Loucy (cell line): Measurements from ENCODE around the gene NOS1.

Experiments
- H2AFZ ChIP-seq: fragments of 200-600 bp; sonication (generic); 2 replicates; pipeline ENCODE4 v1.6.0; 2016; ENCODE audit warnings: antibody characterized with exemption, mild to moderate bottlenecking, low read length, moderate library complexity
- H3F3A ChIP-seq: fragments of 200-600 bp; 2 replicates; pipeline ENCODE4 v1.6.0; 2016; ENCODE audit warnings: antibody characterized with exemption, low read depth, mild to moderate bottlenecking
- H3K27me3 ChIP-seq: fragments of 200-600 bp; sonication (generic); 2 replicates; pipeline ENCODE4 v1.6.1; 2014; ENCODE audit warnings: low read length, mild to moderate bottlenecking; ENCODE audit not compliant: insufficient read depth, poor library complexity, severe bottlenecking
- H3K36me3 ChIP-seq: fragments of 200-600 bp; sonication (generic); 2 replicates; pipeline ENCODE4 v1.6.1; 2016; ENCODE audit warnings: low read length; ENCODE audit not compliant: insufficient read depth
- H3K4me1 ChIP-seq: fragments of 200-600 bp; sonication (generic); 2 replicates; pipeline ENCODE4 v1.5.1; 2014; ENCODE audit warnings: low read length, mild to moderate bottlenecking; ENCODE audit not compliant: insufficient read depth, poor library complexity, severe bottlenecking
- H3K4me2 ChIP-seq: fragments of 200-600 bp; sonication (generic); 2 replicates; pipeline ENCODE4 v1.6.0; 2014; ENCODE audit warnings: antibody characterized with exemption, low read length, low read depth, mild to moderate bottlenecking; ENCODE audit not compliant: poor library complexity, severe bottlenecking
- H3K4me3 ChIP-seq: fragments of 200-600 bp; sonication (generic); 2 replicates; pipeline ENCODE4 v1.5.1; 2014; ENCODE audit warnings: low read length, mild to moderate bottlenecking, mixed read lengths; ENCODE audit not compliant: poor library complexity, severe bottlenecking
- H3K79me2 ChIP-seq: fragments of 200-600 bp; sonication (generic); 2 replicates; pipeline ENCODE4 v1.6.1; 2014; ENCODE audit warnings: low read length; ENCODE audit not compliant: insufficient read depth
- H3K9ac ChIP-seq: fragments of 200-600 bp; sonication (generic); 2 replicates; pipeline ENCODE4 v1.6.0; 2014; ENCODE audit warnings: mild to moderate bottlenecking, low read depth, low read length, moderate library complexity; ENCODE audit not compliant: poor library complexity, severe bottlenecking
- H3K9me2 ChIP-seq: fragments of 200-600 bp; sonication (generic); replicated peaks from 2 replicates; pipeline ENCODE4 v1.6.1; 2016; ENCODE audit warnings: low read depth, low read length, mixed read lengths
- H3K9me3 ChIP-seq: fragments of 200-600 bp; sonication (generic); 2 replicates; pipeline ENCODE4 v1.6.1; 2014; ENCODE audit warnings: mild to moderate bottlenecking, antibody characterized with exemption, low read length, low read depth; ENCODE audit not compliant: insufficient read depth
- H4K20me1 ChIP-seq: fragments of 200-600 bp; sonication (generic); 2 replicates; pipeline ENCODE4 v1.6.0; 2014; ENCODE audit warnings: antibody characterized with exemption, low read length, mild to moderate bottlenecking; ENCODE audit not compliant: insufficient read depth, poor library complexity, severe bottlenecking
- EZH2phosphoT487 ChIP-seq: fragments of 200-600 bp; IDR thresholded peaks from 2 replicates; pipeline ENCODE4 v1.6.1; 2018; ENCODE audit warnings: antibody characterized with exemption, mild to moderate bottlenecking, moderate library complexity, borderline replicate concordance
- TF ChIP-seq, protein P1 (sequence below): fragments of 200-600 bp; sonication (generic); conservative IDR thresholded peaks from 2 replicates; pipeline ENCODE4 v1.5.1; 2014; ENCODE audit warnings: mild to moderate bottlenecking, antibody characterized with exemption, low read length

Gene NOS1

GRCh38 chr12:117178745-117179144, 182.7 kb downstream of the NOS1 start:
- H3K9me3 ChIP-seq = 0 out of 2 replicates have a peak, but pooled peaks cover 5% of the 10 kb centered on the region
- H3F3A ChIP-seq = no peaks in the 10 kb centered on the region
- no peak overlapping the region for H3K9ac ChIP-seq
- no peaks in the 10 kb centered on the region for H4K20me1 ChIP-seq
- H3K4me3 ChIP-seq = no peak overlapping the region
- TF ChIP-seq, protein P1, sequence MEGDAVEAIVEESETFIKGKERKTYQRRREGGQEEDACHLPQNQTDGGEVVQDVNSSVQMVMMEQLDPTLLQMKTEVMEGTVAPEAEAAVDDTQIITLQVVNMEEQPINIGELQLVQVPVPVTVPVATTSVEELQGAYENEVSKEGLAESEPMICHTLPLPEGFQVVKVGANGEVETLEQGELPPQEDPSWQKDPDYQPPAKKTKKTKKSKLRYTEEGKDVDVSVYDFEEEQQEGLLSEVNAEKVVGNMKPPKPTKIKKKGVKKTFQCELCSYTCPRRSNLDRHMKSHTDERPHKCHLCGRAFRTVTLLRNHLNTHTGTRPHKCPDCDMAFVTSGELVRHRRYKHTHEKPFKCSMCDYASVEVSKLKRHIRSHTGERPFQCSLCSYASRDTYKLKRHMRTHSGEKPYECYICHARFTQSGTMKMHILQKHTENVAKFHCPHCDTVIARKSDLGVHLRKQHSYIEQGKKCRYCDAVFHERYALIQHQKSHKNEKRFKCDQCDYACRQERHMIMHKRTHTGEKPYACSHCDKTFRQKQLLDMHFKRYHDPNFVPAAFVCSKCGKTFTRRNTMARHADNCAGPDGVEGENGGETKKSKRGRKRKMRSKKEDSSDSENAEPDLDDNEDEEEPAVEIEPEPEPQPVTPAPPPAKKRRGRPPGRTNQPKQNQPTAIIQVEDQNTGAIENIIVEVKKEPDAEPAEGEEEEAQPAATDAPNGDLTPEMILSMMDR = no peak
- no peak for TF ChIP-seq EZH2phosphoT487
- H3K4me1 ChIP-seq = no peaks in the 10 kb centered on the region
- no peak overlapping the region for H2AFZ ChIP-seq
- no peak overlapping the region for H3K4me2 ChIP-seq
- H3K36me3 ChIP-seq = peaks cover 52% of the 10 kb centered on the region
- no peaks in the 10 kb centered on the region for H3K9me2 ChIP-seq
- H3K79me2 ChIP-seq = no peaks in the 10 kb centered on the region
- H3K27me3 ChIP-seq = no peaks in the 10 kb centered on the region

- Histone ChIP-seq H3K4me2 (no peak overlapping the region), H3K9me2 (no peaks in the 10 kb centered on the region), H3K79me2 (no peaks in the 10 kb centered on the region), H3K4me3 (no peak overlapping the region), H3F3A (no peaks in the 10 kb centered on the region), H3K9ac (no peak overlapping the region), H4K20me1 (no peaks in the 10 kb centered on the region), H3K36me3 (peaks cover 53% of the 10 kb centered on the region), H3K9me3 (0 out of 2 replicates have a peak, but pooled peaks cover 5% of the 10 kb centered on the region), H2AFZ (no peak overlapping the region), H3K4me1 (no peaks in the 10 kb centered on the region), H3K27me3 (no peaks in the 10 kb centered on the region)
- no peak for TF ChIP-seq EZH2phosphoT487
- TF ChIP-seq, protein P1 = no peak
These were observed 183.1 kb downstream of the NOS1 start for GRCh38 chr12:117178301-117178700.

GRCh38 chr12:117172168-117172567, 189.3 kb downstream of the NOS1 start:
- Histone ChIP-seq H3K4me1 (no peaks in the 10 kb centered on the region), H4K20me1 (no peaks in the 10 kb centered on the region), H3K79me2 (no peaks in the 10 kb centered on the region), H3K4me2 (no peak overlapping the region), H3K36me3 (peaks cover 89% of the 10 kb centered on the region; the same call in 1 of the 2 replicates), H3F3A (no peaks in the 10 kb centered on the region), H3K9me3 (no peaks in the 10 kb centered on the region), H2AFZ (no peak overlapping the region), H3K4me3 (no peak overlapping the region), H3K9ac (no peak overlapping the region), H3K27me3 (no peaks in the 10 kb centered on the region), H3K9me2 (no peaks in the 10 kb centered on the region)
- TF ChIP-seq, protein P1 = no peak
- no peak for TF ChIP-seq EZH2phosphoT487
